Inflammatory macrophage treated with lipopolysaccharide for 4 hours (primary cell): ENCODE measurements around the gene MRPL16.
"Not testable (repeated sequence)": the region's sequence is repeated elsewhere in the genome, so short reads cannot be mapped to it uniquely, and the experiment has no call there.

Source experiments
- DNase-seq: peaks from one replicate; pipeline ENCODE4 v3.0.0-alpha.2; 2020

Gene MRPL16

GRCh38 chr11:59807047-59807610, 3.4 kb downstream of the MRPL16 start:
- no peak for DNase-seq

- no peak for DNase-seq
These were observed 6.5 kb downstream of the MRPL16 start for GRCh38 chr11:59804061-59804460.

- DNase-seq = peak; percentile 70
These were observed 7.9 kb downstream of the MRPL16 start for GRCh38 chr11:59802639-59803176.

- no peak for DNase-seq
These were observed 8.5 kb downstream of the MRPL16 start for GRCh38 chr11:59801981-59802638.

GRCh38 chr11:59801160-59801706, 9.3 kb downstream of the MRPL16 start:
- no peak for DNase-seq

- DNase-seq = no peak
These were observed 10.1 kb downstream of the MRPL16 start for GRCh38 chr11:59800390-59801025.

GRCh38 chr11:59794417-59794816, 16.2 kb downstream of the MRPL16 start:
- DNase-seq = no peak

- no peak for DNase-seq
These were observed 18.1 kb downstream of the MRPL16 start for GRCh38 chr11:59792507-59792906.

GRCh38 chr11:59791639-59792038, 18.9 kb downstream of the MRPL16 start:
- DNase-seq = no peak

GRCh38 chr11:59787816-59788215, 22.8 kb downstream of the MRPL16 start:
- no peak for DNase-seq

- no peak for DNase-seq
These were observed 23.4 kb downstream of the MRPL16 start for GRCh38 chr11:59787255-59787588.

- no peak for DNase-seq
These were observed 24.8 kb downstream of the MRPL16 start for GRCh38 chr11:59785818-59786217.

- not testable (repeated sequence) for DNase-seq
These were observed 26.1 kb downstream of the MRPL16 start for GRCh38 chr11:59784441-59784840.

- DNase-seq = no peak
These were observed 26.9 kb downstream of the MRPL16 start for GRCh38 chr11:59783632-59784090.

- DNase-seq = no peak
These were observed 28.5 kb downstream of the MRPL16 start for GRCh38 chr11:59782080-59782479.

GRCh38 chr11:59779487-59779886, 31.1 kb downstream of the MRPL16 start:
- DNase-seq = no peak

GRCh38 chr11:59778122-59778521, 32.5 kb downstream of the MRPL16 start:
- no peak for DNase-seq

GRCh38 chr11:59777104-59777503, 33.5 kb downstream of the MRPL16 start:
- no peak for DNase-seq

- no peak for DNase-seq
These were observed 34.1 kb downstream of the MRPL16 start for GRCh38 chr11:59776210-59777066.

GRCh38 chr11:59773083-59773440, 37.5 kb downstream of the MRPL16 start:
- no peak for DNase-seq

GRCh38 chr11:59771605-59772004, 39.0 kb downstream of the MRPL16 start:
- peak; percentile 14 for DNase-seq

- no peak for DNase-seq
These were observed 39.7 kb downstream of the MRPL16 start for GRCh38 chr11:59770869-59771268.

GRCh38 chr11:59770319-59770718, 40.3 kb downstream of the MRPL16 start:
- no peak for DNase-seq
